ENCODE measurements around the gene SAMD11. TPM values are rescaled to one million over a fixed set of nuclear protein-coding genes. Genes with fewer than 3 reads are reported as not detected.

Gene SAMD11
- total and polyA plus RNA-seq, 2 of the 13 experiments (the other 11 are each of a cell fraction or from before 2014, with no cell fraction given), result 0.11 TPM; not detected in 1

GRCh38 chr1:981955-982558, 58.3 kb downstream of the SAMD11 start, which contains the start of gene PERM1 (continued):
- TF ChIP-seq BCLAF1 (IDR thresholded peaks at IDR 0.05), result no peak
- no peak for TF ChIP-seq ZMYM2 (CRISPR knock-in tag; IDR thresholded peaks at IDR 0.05)
- no peak for TF ChIP-seq ZKSCAN5 (CRISPR knock-in tag; IDR thresholded peaks at IDR 0.05)
- TF ChIP-seq TEAD3 (CRISPR knock-in tag; optimal IDR thresholded peaks at IDR 0.05; ENCODE audit: borderline replicate concordance), result peak; percentile 79
- TF ChIP-seq PRDM15 (CRISPR knock-in tag; IDR thresholded peaks at IDR 0.05), result no peak
- no peak for TF ChIP-seq KLF12 (CRISPR knock-in tag; IDR thresholded peaks at IDR 0.05; ENCODE audit: borderline replicate concordance)
- peak; percentile 37; the same call in 1 of the 2 replicates for TF ChIP-seq HNF1B (CRISPR knock-in tag; IDR thresholded peaks at IDR 0.05)
- no peak for TF ChIP-seq AGO1 (IDR thresholded peaks at IDR 0.05; ENCODE audit: low read depth, low read length, poor library complexity, severe bottlenecking)
- TF ChIP-seq SPEN (CRISPR knock-in tag; IDR thresholded peaks at IDR 0.05; ENCODE audit: low read depth), result peak; percentile 30; the same call in 1 of the 2 replicates
- 0 out of 2 replicates have a peak, but pooled peaks have one; percentile 52 for TF ChIP-seq IRF9 (CRISPR knock-in tag; IDR thresholded peaks at IDR 0.05; ENCODE audit: borderline replicate concordance)

All from HepG2 (cell line).